Measurements from ENCODE around the gene DYNC1H1.

Gene DYNC1H1

DNA sequence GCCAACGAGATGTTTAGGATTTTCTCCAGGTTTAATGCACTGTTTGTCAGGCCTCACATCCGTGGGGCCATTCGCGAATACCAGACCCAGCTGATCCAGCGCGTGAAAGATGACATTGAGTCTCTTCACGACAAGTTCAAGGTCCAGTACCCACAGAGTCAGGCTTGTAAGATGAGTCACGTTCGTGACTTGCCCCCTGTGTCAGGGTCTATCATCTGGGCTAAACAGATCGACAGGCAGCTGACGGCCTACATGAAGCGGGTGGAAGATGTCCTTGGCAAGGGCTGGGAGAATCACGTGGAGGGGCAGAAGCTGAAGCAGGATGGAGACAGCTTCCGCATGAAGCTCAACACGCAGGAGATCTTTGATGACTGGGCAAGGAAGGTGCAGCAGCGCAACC lies 21.6 kb downstream of the DYNC1H1 start:
- Histone ChIP-seq H3K27me3 (ENCODE audit: insufficient read depth, low read length) (no peaks in the 10 kb centered on the region), H3K9ac (ENCODE audit: low read depth, low read length) (no peak overlapping the region), H3K9me3 (ENCODE audit: insufficient read depth, low read depth, low read length) (no peaks in the 10 kb centered on the region), H3K36me3 (ENCODE audit: insufficient read depth, low read depth, low read length) (peaks cover 90% of the 10 kb centered on the region), H3K4me1 (ENCODE audit: insufficient read depth, low read length) (no peaks in the 10 kb centered on the region), H3K27ac (ENCODE audit: low read length) (no peak overlapping the region), H3K4me3 (ENCODE audit: low read length) (no peak overlapping the region)

DNA sequence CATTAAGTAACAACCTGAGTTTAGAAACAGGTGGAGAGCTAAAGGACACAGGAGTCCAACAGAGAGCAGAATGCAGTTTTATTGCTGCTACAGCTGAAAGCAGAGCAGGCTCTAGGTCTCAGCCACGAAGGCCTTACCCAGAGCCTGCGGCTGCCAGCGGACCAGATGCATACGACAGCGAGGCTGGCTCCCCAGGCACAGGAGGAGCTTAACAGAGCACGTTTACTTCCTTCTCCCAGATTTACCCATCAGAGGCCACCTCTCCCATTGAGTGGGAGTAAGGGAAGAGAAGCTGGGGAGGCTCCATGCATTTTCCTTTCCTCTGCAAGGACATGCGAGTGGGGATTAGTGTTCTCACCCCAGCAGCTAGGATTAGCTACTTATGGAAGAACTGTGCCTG lies 22.6 kb downstream of the DYNC1H1 start:
- Histone ChIP-seq H3K4me3 (ENCODE audit: low read length) (no peak overlapping the region), H3K4me1 (ENCODE audit: insufficient read depth, low read length) (no peaks in the 10 kb centered on the region), H3K9me3 (ENCODE audit: insufficient read depth, low read depth, low read length) (no peaks in the 10 kb centered on the region), H3K27me3 (ENCODE audit: insufficient read depth, low read length) (no peaks in the 10 kb centered on the region), H3K27ac (ENCODE audit: low read length) (no peak overlapping the region), H3K9ac (ENCODE audit: low read depth, low read length) (no peak overlapping the region), H3K36me3 (ENCODE audit: insufficient read depth, low read depth, low read length) (peaks cover 90% of the 10 kb centered on the region)

DNA sequence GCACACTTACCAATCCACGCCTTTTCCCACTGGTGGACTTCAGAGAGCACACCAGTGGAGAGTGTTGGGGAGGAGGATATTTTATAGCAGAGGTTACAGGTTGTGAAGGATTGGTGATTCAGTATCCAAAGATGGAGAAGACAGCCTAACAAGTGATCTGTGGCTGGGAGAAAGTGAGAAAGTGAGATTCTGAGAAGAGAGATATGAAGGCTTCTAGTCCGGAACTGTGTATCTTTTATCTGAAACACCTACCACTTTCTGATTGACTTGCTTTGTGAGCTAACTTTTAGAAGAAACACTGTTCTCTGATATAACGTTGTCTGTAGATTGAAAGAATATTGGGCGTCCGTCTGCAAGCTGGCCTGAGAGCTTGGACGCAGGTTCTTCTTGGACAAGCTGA lies 24.0 kb downstream of the DYNC1H1 start:
- Histone ChIP-seq H3K4me3 (ENCODE audit: low read length) (no peak overlapping the region), H3K4me1 (ENCODE audit: insufficient read depth, low read length) (no peaks in the 10 kb centered on the region), H3K27me3 (ENCODE audit: insufficient read depth, low read length) (no peaks in the 10 kb centered on the region), H3K27ac (ENCODE audit: low read length) (no peak overlapping the region), H3K9me3 (ENCODE audit: insufficient read depth, low read depth, low read length) (no peaks in the 10 kb centered on the region), H3K36me3 (ENCODE audit: insufficient read depth, low read depth, low read length) (peaks cover 91% of the 10 kb centered on the region), H3K9ac (ENCODE audit: low read depth, low read length) (no peak overlapping the region)

DNA sequence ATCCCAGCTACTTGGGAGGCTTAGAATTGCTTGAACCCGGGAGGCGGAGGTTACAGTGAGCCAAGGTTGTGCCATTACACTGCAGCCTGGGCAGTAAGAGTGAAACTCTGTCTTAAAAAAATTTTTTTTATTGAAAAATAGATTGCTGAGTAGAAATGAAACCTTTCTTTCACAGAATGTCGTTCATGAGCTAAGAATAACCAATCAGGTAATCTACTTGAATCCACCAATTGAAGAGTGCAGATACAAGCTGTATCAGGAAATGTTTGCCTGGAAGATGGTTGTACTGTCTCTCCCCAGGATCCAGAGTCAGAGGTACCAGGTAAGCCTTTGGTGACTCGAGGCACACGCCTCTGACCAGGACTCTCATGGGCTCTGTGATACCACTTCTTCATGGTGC lies 27.0 kb downstream of the DYNC1H1 start:
- H3K27ac ChIP-seq (ENCODE audit: low read length) = no peak overlapping the region
- no peak overlapping the region for H3K4me3 ChIP-seq (ENCODE audit: low read length)
- H3K9ac ChIP-seq (ENCODE audit: low read depth, low read length) = no peak overlapping the region
- no peaks in the 10 kb centered on the region for H3K27me3 ChIP-seq (ENCODE audit: insufficient read depth, low read length)
- H3K4me1 ChIP-seq (ENCODE audit: insufficient read depth, low read length) = no peaks in the 10 kb centered on the region
- no peaks in the 10 kb centered on the region for H3K9me3 ChIP-seq (ENCODE audit: insufficient read depth, low read depth, low read length)
- H3K36me3 ChIP-seq (ENCODE audit: insufficient read depth, low read depth, low read length) = peaks cover 97% of the 10 kb centered on the region

DNA sequence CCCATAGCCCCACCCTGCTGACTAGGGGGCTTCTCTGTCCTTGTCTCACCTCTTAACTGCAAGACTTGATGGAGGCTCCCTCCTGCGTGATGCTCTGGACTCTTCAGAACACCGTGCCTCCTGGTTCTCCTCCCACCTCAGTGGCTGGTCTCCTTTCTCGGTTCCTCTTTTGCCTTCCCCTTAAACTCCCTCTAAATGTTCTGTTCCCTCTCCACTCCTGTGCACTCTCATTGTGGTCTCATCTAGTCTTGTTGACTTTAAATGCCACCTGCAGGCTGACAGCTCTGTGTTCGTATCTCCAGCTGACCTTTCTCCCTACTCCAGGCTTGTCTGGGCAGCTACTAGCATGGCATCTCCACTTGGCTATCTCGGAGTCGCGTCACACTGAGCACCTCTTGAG lies 28.3 kb downstream of the DYNC1H1 start:
- H3K27ac ChIP-seq (ENCODE audit: low read length) = no peak overlapping the region
- no peaks in the 10 kb centered on the region for H3K4me1 ChIP-seq (ENCODE audit: insufficient read depth, low read length)
- H3K4me3 ChIP-seq (ENCODE audit: low read length) = no peak overlapping the region
- peaks cover 97% of the 10 kb centered on the region for H3K36me3 ChIP-seq (ENCODE audit: insufficient read depth, low read depth, low read length)
- H3K27me3 ChIP-seq (ENCODE audit: insufficient read depth, low read length) = no peaks in the 10 kb centered on the region
- no peak overlapping the region for H3K9ac ChIP-seq (ENCODE audit: low read depth, low read length)
- no peaks in the 10 kb centered on the region for H3K9me3 ChIP-seq (ENCODE audit: insufficient read depth, low read depth, low read length)

DNA sequence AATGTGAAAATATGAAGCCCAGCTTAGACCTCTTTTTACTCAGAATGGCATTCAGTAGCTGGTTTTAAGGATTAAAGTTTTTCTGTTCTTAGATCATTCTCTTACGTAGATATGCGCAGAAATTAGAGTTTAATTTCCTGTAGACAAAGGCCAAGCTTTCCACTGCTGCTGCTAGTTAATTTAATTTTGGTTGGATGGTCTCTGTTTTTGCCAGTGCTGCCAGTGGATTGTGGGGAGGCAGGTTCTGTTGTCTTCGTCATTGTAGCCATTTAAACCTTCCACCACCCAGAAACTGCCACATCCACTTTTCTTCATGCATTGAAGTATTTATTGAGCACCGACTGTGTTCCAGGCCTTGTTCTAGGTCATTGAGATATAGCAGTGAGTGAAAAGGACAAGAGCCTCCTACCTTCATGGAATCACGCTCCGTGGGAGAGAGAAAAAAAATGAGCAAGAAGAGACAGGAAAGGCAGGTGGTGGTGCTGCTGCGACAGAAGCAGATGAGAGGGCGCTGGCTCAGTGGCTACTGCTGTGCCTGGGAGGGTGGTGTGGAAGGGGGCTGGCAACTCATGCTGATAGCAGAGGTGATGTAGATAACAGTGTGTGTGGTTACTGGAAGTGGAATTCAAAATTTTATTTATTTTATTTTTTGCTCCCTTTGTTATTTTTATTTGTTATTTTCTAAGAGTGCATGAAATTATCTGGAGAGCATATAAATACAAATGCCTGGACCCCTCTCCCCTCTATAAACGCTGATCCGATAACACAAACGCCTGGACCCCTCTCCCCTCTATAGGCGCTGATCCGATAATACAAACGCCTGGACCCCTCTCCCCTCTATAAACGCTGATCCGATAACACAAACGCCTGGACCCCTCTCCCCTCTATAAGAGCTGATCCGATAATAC lies 33.3 kb downstream of the DYNC1H1 start:
- Histone ChIP-seq H3K4me1 (ENCODE audit: insufficient read depth, low read length) (no peaks in the 10 kb centered on the region), H3K9me3 (ENCODE audit: insufficient read depth, low read depth, low read length) (no peaks in the 10 kb centered on the region), H3K27me3 (ENCODE audit: insufficient read depth, low read length) (no peaks in the 10 kb centered on the region), H3K27ac (ENCODE audit: low read length) (no peak overlapping the region), H3K36me3 (ENCODE audit: insufficient read depth, low read depth, low read length) (peaks cover 95% of the 10 kb centered on the region), H3K9ac (ENCODE audit: low read depth, low read length) (no peak overlapping the region), H3K4me3 (ENCODE audit: low read length) (no peak overlapping the region)

DNA sequence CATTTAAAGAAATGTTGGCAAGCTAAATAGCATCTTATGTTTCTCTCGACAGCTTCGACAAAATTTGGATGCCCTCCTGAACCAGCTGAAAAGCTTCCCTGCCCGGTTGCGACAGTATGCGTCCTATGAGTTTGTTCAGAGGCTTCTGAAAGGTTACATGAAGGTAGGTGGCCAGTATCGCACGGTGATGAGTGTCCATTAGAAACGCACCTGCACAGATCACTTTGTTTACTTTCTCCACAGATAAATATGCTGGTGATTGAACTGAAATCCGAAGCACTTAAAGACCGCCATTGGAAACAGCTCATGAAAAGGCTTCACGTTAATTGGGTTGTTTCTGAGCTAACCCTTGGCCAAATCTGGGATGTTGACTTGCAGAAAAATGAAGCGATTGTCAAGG lies 36.5 kb downstream of the DYNC1H1 start:
- peaks cover 92% of the 10 kb centered on the region for H3K36me3 ChIP-seq (ENCODE audit: insufficient read depth, low read depth, low read length)
- no peaks in the 10 kb centered on the region for H3K4me1 ChIP-seq (ENCODE audit: insufficient read depth, low read length)
- H3K4me3 ChIP-seq (ENCODE audit: low read length) = no peak overlapping the region
- no peaks in the 10 kb centered on the region for H3K27me3 ChIP-seq (ENCODE audit: insufficient read depth, low read length)
- no peak overlapping the region for H3K9ac ChIP-seq (ENCODE audit: low read depth, low read length)
- no peak overlapping the region for H3K27ac ChIP-seq (ENCODE audit: low read length)
- no peaks in the 10 kb centered on the region for H3K9me3 ChIP-seq (ENCODE audit: insufficient read depth, low read depth, low read length)

DNA sequence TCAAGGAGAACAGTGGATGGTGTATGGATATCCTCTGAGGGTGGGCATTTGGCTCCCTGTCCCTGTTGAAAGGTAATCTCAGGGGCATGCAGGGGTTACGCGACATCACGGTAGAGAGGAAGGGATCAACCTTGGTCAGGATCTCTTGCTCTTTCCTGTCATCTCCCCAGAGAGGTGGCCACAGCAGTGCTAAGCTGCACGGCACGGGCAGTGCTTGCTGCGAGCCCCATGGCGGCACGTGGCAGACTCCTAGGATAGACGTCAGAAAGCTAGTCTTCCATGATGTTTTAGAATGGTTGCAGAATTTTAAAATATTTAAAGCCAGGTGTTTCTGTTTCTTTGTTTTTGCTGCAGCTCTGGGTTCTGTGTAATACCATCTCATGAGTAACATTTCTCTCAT lies 41.0 kb downstream of the DYNC1H1 start:
- Histone ChIP-seq H3K9me3 (ENCODE audit: insufficient read depth, low read depth, low read length) (no peaks in the 10 kb centered on the region), H3K4me1 (ENCODE audit: insufficient read depth, low read length) (no peaks in the 10 kb centered on the region), H3K36me3 (ENCODE audit: insufficient read depth, low read depth, low read length) (peaks cover 95% of the 10 kb centered on the region), H3K9ac (ENCODE audit: low read depth, low read length) (no peak overlapping the region), H3K27ac (ENCODE audit: low read length) (no peak overlapping the region), H3K4me3 (ENCODE audit: low read length) (no peak overlapping the region), H3K27me3 (ENCODE audit: insufficient read depth, low read length) (no peaks in the 10 kb centered on the region)

DNA sequence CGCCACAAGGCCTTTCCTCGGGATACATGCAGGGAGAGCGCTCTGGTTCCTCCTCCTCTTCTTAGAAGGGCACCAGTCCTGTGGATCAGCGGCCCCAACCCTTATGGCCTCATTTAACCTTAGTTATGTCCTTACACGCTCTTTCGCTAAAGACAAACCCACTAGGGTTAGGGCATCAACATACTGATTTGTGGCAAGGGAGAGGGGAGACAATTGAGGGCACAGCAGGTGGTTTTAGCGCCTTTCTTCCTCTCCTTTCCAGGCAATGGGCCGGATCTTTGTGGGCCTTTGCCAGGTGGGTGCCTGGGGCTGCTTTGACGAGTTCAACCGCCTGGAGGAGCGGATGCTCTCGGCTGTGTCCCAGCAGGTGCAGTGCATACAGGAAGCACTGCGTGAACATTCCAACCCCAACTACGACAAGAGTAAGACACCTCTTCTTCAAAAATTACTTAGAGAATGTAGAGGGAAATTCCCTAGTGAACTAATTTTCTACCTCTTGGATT lies 43.6 kb downstream of the DYNC1H1 start:
- H3K9ac ChIP-seq (ENCODE audit: low read depth, low read length) = no peak overlapping the region
- no peak overlapping the region for H3K4me3 ChIP-seq (ENCODE audit: low read length)
- no peaks in the 10 kb centered on the region for H3K9me3 ChIP-seq (ENCODE audit: insufficient read depth, low read depth, low read length)
- no peak overlapping the region for H3K27ac ChIP-seq (ENCODE audit: low read length)
- H3K27me3 ChIP-seq (ENCODE audit: insufficient read depth, low read length) = no peaks in the 10 kb centered on the region
- H3K4me1 ChIP-seq (ENCODE audit: insufficient read depth, low read length) = no peaks in the 10 kb centered on the region
- H3K36me3 ChIP-seq (ENCODE audit: insufficient read depth, low read depth, low read length) = peaks cover 96% of the 10 kb centered on the region

DNA sequence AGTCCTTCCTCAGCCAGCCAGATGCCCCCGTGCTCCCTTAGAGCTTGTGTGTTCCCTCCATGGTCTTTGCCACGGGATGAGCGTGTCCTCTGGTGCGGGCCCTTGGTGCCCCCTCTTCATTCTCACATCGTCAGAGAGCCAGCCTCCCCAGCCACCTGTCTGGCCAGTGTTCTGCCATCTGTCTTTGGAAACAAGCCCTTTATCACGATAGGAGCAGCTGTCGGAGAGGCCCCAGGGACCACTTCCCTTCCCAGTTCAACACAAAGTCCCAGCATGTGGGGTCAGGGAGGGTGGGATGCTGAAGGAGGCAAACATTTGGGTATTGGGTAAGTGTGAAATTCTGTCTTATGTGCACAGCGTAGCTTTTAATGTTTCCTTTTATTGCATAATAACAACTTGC lies 44.5 kb downstream of the DYNC1H1 start:
- no peak overlapping the region for H3K27ac ChIP-seq (ENCODE audit: low read length)

DNA sequence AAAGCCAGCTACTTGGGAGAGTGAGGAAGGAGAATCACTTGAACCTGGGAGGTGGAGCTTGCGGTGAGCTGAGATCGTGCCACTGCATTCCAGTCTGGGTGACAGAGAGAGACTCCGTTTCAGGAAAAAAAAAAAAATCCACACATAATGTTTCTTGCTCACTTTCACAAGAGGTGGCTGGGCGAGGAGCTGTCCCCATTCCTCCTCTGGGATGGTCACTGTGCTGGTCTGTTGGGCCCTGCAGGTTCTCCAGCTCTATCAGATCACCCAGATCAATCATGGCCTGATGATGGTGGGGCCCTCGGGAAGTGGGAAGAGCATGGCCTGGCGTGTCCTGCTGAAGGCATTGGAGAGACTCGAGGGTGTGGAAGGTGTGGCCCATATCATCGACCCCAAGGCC lies 47.3 kb downstream of the DYNC1H1 start:
- H3K9me3 ChIP-seq (ENCODE audit: insufficient read depth, low read depth, low read length) = no peaks in the 10 kb centered on the region
- no peak overlapping the region for H3K9ac ChIP-seq (ENCODE audit: low read depth, low read length)
- H3K4me1 ChIP-seq (ENCODE audit: insufficient read depth, low read length) = no peaks in the 10 kb centered on the region
- H3K27ac ChIP-seq (ENCODE audit: low read length) = no peak overlapping the region
- H3K4me3 ChIP-seq (ENCODE audit: low read length) = no peak overlapping the region
- H3K27me3 ChIP-seq (ENCODE audit: insufficient read depth, low read length) = no peaks in the 10 kb centered on the region
- peaks cover 100% of the 10 kb centered on the region for H3K36me3 ChIP-seq (ENCODE audit: insufficient read depth, low read depth, low read length)

More for the DNA sequence above, 44.5 kb downstream of the DYNC1H1 start:
- H3K4me3 ChIP-seq (ENCODE audit: low read length) = no peak overlapping the region
- H3K9ac ChIP-seq (ENCODE audit: low read depth, low read length) = no peak overlapping the region
- H3K27me3 ChIP-seq (ENCODE audit: insufficient read depth, low read length) = no peaks in the 10 kb centered on the region
- H3K4me1 ChIP-seq (ENCODE audit: insufficient read depth, low read length) = no peaks in the 10 kb centered on the region
- H3K36me3 ChIP-seq (ENCODE audit: insufficient read depth, low read depth, low read length) = peaks cover 98% of the 10 kb centered on the region
- no peaks in the 10 kb centered on the region for H3K9me3 ChIP-seq (ENCODE audit: insufficient read depth, low read depth, low read length)

DNA sequence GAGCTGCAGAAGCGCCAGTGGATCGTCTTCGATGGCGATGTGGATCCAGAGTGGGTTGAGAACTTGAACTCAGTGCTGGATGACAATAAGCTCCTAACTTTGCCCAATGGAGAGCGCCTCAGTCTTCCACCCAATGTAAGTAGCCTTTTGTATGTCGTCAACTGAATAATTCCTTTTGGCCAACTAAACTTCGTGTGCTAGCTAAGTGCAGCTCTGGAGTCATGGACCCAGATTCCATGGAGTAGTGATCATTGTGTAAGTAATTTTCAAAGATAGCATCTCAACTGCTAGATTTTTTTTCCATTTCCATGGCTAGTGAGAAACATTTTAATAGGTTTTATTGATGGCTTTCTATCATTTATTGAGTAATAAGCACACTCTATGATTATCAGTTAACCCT lies 48.0 kb downstream of the DYNC1H1 start:
- H3K9ac ChIP-seq (ENCODE audit: low read depth, low read length) = no peak overlapping the region
- H3K4me1 ChIP-seq (ENCODE audit: insufficient read depth, low read length) = no peaks in the 10 kb centered on the region
- no peaks in the 10 kb centered on the region for H3K9me3 ChIP-seq (ENCODE audit: insufficient read depth, low read depth, low read length)
- no peak overlapping the region for H3K27ac ChIP-seq (ENCODE audit: low read length)
- H3K4me3 ChIP-seq (ENCODE audit: low read length) = no peak overlapping the region
- H3K27me3 ChIP-seq (ENCODE audit: insufficient read depth, low read length) = no peaks in the 10 kb centered on the region
- H3K36me3 ChIP-seq (ENCODE audit: insufficient read depth, low read depth, low read length) = peaks cover 100% of the 10 kb centered on the region
